A549 (cell line): ENCODE measurements around the gene OGDH.

ENCODE experiments used
- CTCF ChIP-seq: fragments of >200 bp; sonication (Bioruptor Twin); formaldehyde crosslinking; IDR thresholded peaks from 3 replicates; pipeline ENCODE4 v1.5.1; 2016
- EP300 ChIP-seq, 2 experiments: fragments of >200 bp; sonication (Bioruptor Twin); formaldehyde crosslinking; IDR thresholded peaks; 2 replicates in 1 of 2; 3 replicates in 1 of 2; pipeline ENCODE4 v1.6.1; 2016 to 2017
- GATA3 ChIP-seq: IDR thresholded peaks from 2 replicates; pipeline ENCODE4 v1.6.1; 2012; ENCODE audit warnings: borderline replicate concordance
- MAFK ChIP-seq: fragments of 450-650 bp; IDR thresholded peaks from 2 replicates; pipeline ENCODE4 v1.6.1; 2014; ENCODE audit not compliant: partially characterized antibody
- MAZ ChIP-seq: fragments of 150-350 bp; IDR thresholded peaks from 2 replicates; pipeline ENCODE4 v1.6.1; 2014; ENCODE audit warnings: antibody characterized with exemption, low read depth, low read length, borderline replicate concordance
- MYC ChIP-seq: IDR thresholded peaks from 2 replicates; pipeline ENCODE4 v1.6.1; 2012; ENCODE audit warnings: mild to moderate bottlenecking, inconsistent platforms, low read length, improper control_type of control experiment, borderline replicate concordance
- RAD21 ChIP-seq, 2 experiments: fragments of >200 bp in 1 of 2; sonication (Bioruptor Twin) in 1 of 2; formaldehyde crosslinking in 1 of 2; IDR thresholded peaks in 1 of 2; conservative IDR thresholded peaks in 1 of 2; 2 replicates in 1 of 2; 3 replicates in 1 of 2; pipeline ENCODE4 v1.6.1; 2012 to 2018; ENCODE audit warnings: inconsistent platforms in 1 of 2

GRCh38 chr7:44654255-44654796 lies 47.9 kb downstream of the OGDH start:
- TF ChIP-seq CTCF = no peak
- no peak for TF ChIP-seq GATA3
- no peak for TF ChIP-seq MAFK
- no peak for TF ChIP-seq EP300 (IDR thresholded peaks at IDR 0.05)
- no peak for TF ChIP-seq RAD21 (conservative IDR thresholded peaks at IDR 0.05 in 1 of 2, IDR thresholded peaks at IDR 0.05 in 1 of 2)
- TF ChIP-seq MAZ = no peak
- TF ChIP-seq MYC = no peak
